Measurements from ENCODE around the gene CRYGC. TPM values are rescaled to one million over a fixed set of nuclear protein-coding genes. Genes with fewer than 3 reads are reported as not detected.
"Not testable (repeated sequence)": the region's sequence is repeated elsewhere in the genome, so short reads cannot be mapped to it uniquely, and the experiment has no call there.

Gene CRYGC
- total and polyA plus RNA-seq, 2 experiments from 2014 or later: not detected

- H3F3A ChIP-seq (replicated peaks; ENCODE audit: low read depth); ATAC-seq; H4K20me1 ChIP-seq (replicated peaks; ENCODE audit: insufficient read depth); H3K79me2 ChIP-seq (replicated peaks; ENCODE audit: insufficient read depth); H3K4me3 ChIP-seq; H3K27ac Mint-ChIP-seq; H3K36me3 ChIP-seq (ENCODE audit: insufficient read depth); H3K4me3 Mint-ChIP-seq; H3K27me3 Mint-ChIP-seq (ENCODE audit: insufficient read depth, low read depth, poor library complexity); H3K4me2 ChIP-seq; H3K27me3 ChIP-seq (ENCODE audit: insufficient read depth); DNase-seq (ENCODE audit: low spot score); H3K9me2 ChIP-seq (ENCODE audit: insufficient read depth); H3K27ac ChIP-seq (ENCODE audit: low read depth); H2AFZ ChIP-seq: not testable (repeated sequence)
- Mint-ChIP-seq H3K36me3 (ENCODE audit: low read depth) (peaks cover 26% of the 10 kb centered on the region), H3K9me3 (peaks cover 27% of the 10 kb centered on the region), H3K4me1 (peaks cover 13% of the 10 kb centered on the region)
- H3K4me1 ChIP-seq (ENCODE audit: insufficient read depth): peaks cover 15% of the 10 kb centered on the region
Measured at GRCh38 chr2:208138334-208138733, 8.7 kb upstream of the CRYGC start.

GRCh38 chr2:208136716-208137094, 7.1 kb upstream of the CRYGC start:
- TF ChIP-seq EZH2phosphoT487 (IDR thresholded peaks at IDR 0.05; ENCODE audit: unreplicated experiment) (no peak), ZNF114 (CRISPR knock-in tag; IDR thresholded peaks at IDR 0.05) (no peak), NANOG (IDR thresholded peaks at IDR 0.05; ENCODE audit: borderline replicate concordance) (no peak)
- Histone ChIP-seq H3K9me2 (ENCODE audit: insufficient read depth) (no peaks in the 10 kb centered on the region; the same call in 1 of the 2 replicates), H3K79me2 (replicated peaks; ENCODE audit: insufficient read depth) (no peaks in the 10 kb centered on the region), H3K27ac (ENCODE audit: low read depth) (no peak overlapping the region), H3F3A (replicated peaks; ENCODE audit: low read depth) (no peaks in the 10 kb centered on the region), H3K4me1 (ENCODE audit: insufficient read depth) (peaks cover 1% of the 10 kb centered on the region), H3K4me3 (no peak overlapping the region), H2AFZ (no peak overlapping the region), H3K4me2 (no peak overlapping the region), H4K20me1 (replicated peaks; ENCODE audit: insufficient read depth) (no peaks in the 10 kb centered on the region), H3K27me3 (ENCODE audit: insufficient read depth) (no peaks in the 10 kb centered on the region), H3K36me3 (ENCODE audit: insufficient read depth) (no peaks in the 10 kb centered on the region)
- H3K9me3 Mint-ChIP-seq: peaks cover 27% of the 10 kb centered on the region
- H3K4me3 Mint-ChIP-seq: no peak overlapping the region
- DNase-seq (ENCODE audit: low spot score) (no peak), ATAC-seq (no peak)
- H3K36me3 Mint-ChIP-seq (ENCODE audit: low read depth): peaks cover 26% of the 10 kb centered on the region
- H3K27me3 Mint-ChIP-seq (ENCODE audit: insufficient read depth, low read depth, poor library complexity): peaks cover 3% of the 10 kb centered on the region
- no peak overlapping the region for H3K27ac Mint-ChIP-seq
- no peaks in the 10 kb centered on the region for H3K4me1 Mint-ChIP-seq

- no peak overlapping the region for H3K4me2 ChIP-seq
- no peak overlapping the region for H3K4me3 Mint-ChIP-seq
- no peaks in the 10 kb centered on the region for H3K4me1 ChIP-seq (ENCODE audit: insufficient read depth)
- H3K4me3 ChIP-seq: no peak overlapping the region
- no peaks in the 10 kb centered on the region for H4K20me1 ChIP-seq (replicated peaks; ENCODE audit: insufficient read depth)
- H3K27ac ChIP-seq (ENCODE audit: low read depth): no peak overlapping the region
- H3K27me3 ChIP-seq (ENCODE audit: insufficient read depth): no peaks in the 10 kb centered on the region
- H3K4me1 Mint-ChIP-seq: no peaks in the 10 kb centered on the region
- H3K9me3 Mint-ChIP-seq: peaks cover 27% of the 10 kb centered on the region
- ATAC-seq (no peak), DNase-seq (ENCODE audit: low spot score) (no peak)
- H3K36me3 ChIP-seq (ENCODE audit: insufficient read depth): no peaks in the 10 kb centered on the region
- no peaks in the 10 kb centered on the region for H3F3A ChIP-seq (replicated peaks; ENCODE audit: low read depth)
- TF ChIP-seq POLR2AphosphoS5 (IDR thresholded peaks at IDR 0.05; ENCODE audit: low read depth) (no peak), STAT1 (IDR thresholded peaks at IDR 0.05; ENCODE audit: unreplicated experiment) (no peak), ZNF331 (CRISPR knock-in tag; IDR thresholded peaks at IDR 0.05; ENCODE audit: low read depth) (no peak), CREB1 (CRISPR knock-in tag; IDR thresholded peaks at IDR 0.05; ENCODE audit: low read depth) (no peak)
- no peak overlapping the region for H2AFZ ChIP-seq
- peaks cover 26% of the 10 kb centered on the region for H3K36me3 Mint-ChIP-seq (ENCODE audit: low read depth)
- no peak overlapping the region for H3K27ac Mint-ChIP-seq
- H3K9me2 ChIP-seq (ENCODE audit: insufficient read depth): no peaks in the 10 kb centered on the region; the same call in 1 of the 2 replicates
- H3K79me2 ChIP-seq (replicated peaks; ENCODE audit: insufficient read depth): no peaks in the 10 kb centered on the region
- H3K27me3 Mint-ChIP-seq (ENCODE audit: insufficient read depth, low read depth, poor library complexity): peaks cover 3% of the 10 kb centered on the region
Measured at GRCh38 chr2:208135794-208136715, 6.4 kb upstream of the CRYGC start.
